K562 (cell line): ENCODE data around the gene NRXN3. TPM values are rescaled to one million over a fixed set of nuclear protein-coding genes. Genes with fewer than 3 reads are reported as not detected.

Source experiments
- ATAC-seq: fragments of 200-7000 bp; cut with Tn5 transposase; 3 replicates; pipeline ENCODE4 v1.9.1; 2020; ENCODE audit warnings: moderate library complexity
- BruUV-seq: library from RNA; stranded (reverse); fragments of 400-500 nt; replicated peaks from 2 replicates; lab custom pipeline; 2021; lab: Mats Ljungman, UMichigan
- CTCF ChIA-PET: fragments of 300-600 bp; formaldehyde crosslinking; extraction: SDS; loops from one replicate; lab custom pipeline; 2021; ENCODE audit warnings: low intra/inter-chr PET ratio; lab: Yijun Ruan, JAX
- POLR2A ChIA-PET: fragments of 300-600, 350-650 bp; sonication (Branson Sonifier 250); formaldehyde crosslinking; extraction: SDS; loops from one replicate; lab custom pipeline; 2021; ENCODE audit warnings: antibody characterized with exemption, inconsistent platforms; lab: Yijun Ruan, JAX
- DNase-seq, 4 experiments: peaks; one replicate each; pipeline versions ENCODE4 v3.0.0 to v3.0.0-alpha.2; 2011 to 2018; ENCODE audit warnings: low spot score in 3 of 4, mixed read lengths in 3 of 4; ENCODE audit errors: extremely low read depth in 1 of 4
- FAIRE-seq: peaks from 2 replicates; lab custom pipeline; 2011; peaks lifted over from hg19 to GRCh38; lab: Jason Lieb, UNC
- H2AFZ ChIP-seq: 2 replicates; pipeline ENCODE4 v1.6.0; 2011; ENCODE audit warnings: low read depth, low read length, control low read depth, inconsistent platforms
- H3K27ac ChIP-seq: fragments of 200-600 bp; 3 replicates; pipeline ENCODE4 v1.8.0; 2011; ENCODE audit warnings: low read depth, mild to moderate bottlenecking, control low read depth, inconsistent platforms, low read length, moderate library complexity, mixed read lengths; ENCODE audit errors: extremely low read depth
- H3K27me3 ChIP-seq, 2 experiments: fragments of 300-600 bp in 1 of 2; 2 replicates in 1 of 2; 3 replicates in 1 of 2; pipeline versions ENCODE4 v1.6.0 to v1.8.0; 2011; ENCODE audit warnings: inconsistent platforms in 2 of 2, low read length in 2 of 2, mild to moderate bottlenecking in 1 of 2, mixed read lengths in 1 of 2, moderate library complexity in 1 of 2; ENCODE audit not compliant: control insufficient read depth in 2 of 2, insufficient read depth in 2 of 2
- H3K36me3 ChIP-seq: fragments of 300-600 bp; 3 replicates; pipeline ENCODE4 v1.8.0; 2011; ENCODE audit warnings: mild to moderate bottlenecking, low read length, inconsistent platforms; ENCODE audit not compliant: control insufficient read depth, insufficient read depth
- H3K4me1 ChIP-seq, 2 experiments: fragments of 200-600 bp in 1 of 2; replicated peaks in 1 of 2; 2 replicates in 1 of 2; 3 replicates in 1 of 2; pipeline versions ENCODE4 v1.5.1 to v1.8.0; 2011; ENCODE audit warnings: inconsistent platforms in 2 of 2, low read length in 2 of 2, mild to moderate bottlenecking in 1 of 2, mixed read lengths in 1 of 2, moderate library complexity in 1 of 2; ENCODE audit not compliant: control insufficient read depth in 2 of 2, insufficient read depth in 2 of 2
- H3K4me2 ChIP-seq: 2 replicates; pipeline ENCODE4 v1.6.1; 2011; ENCODE audit warnings: low read length, control low read depth, inconsistent platforms, mixed read lengths; ENCODE audit not compliant: insufficient read depth
- H3K4me3 ChIP-seq: fragments of 200-600 bp; sonication (generic), shearing (Covaris generic); 2 replicates; pipeline ENCODE4 v1.5.1; 2016; ENCODE audit warnings: control low read depth, inconsistent platforms
- H3K79me2 ChIP-seq: fragments of 200-600 bp; 3 replicates; pipeline ENCODE4 v1.8.0; 2011; ENCODE audit warnings: low read length, inconsistent platforms; ENCODE audit not compliant: control insufficient read depth, insufficient read depth
- H3K9ac ChIP-seq, 2 experiments: 2 replicates each; pipeline versions ENCODE4 v1.6.0 to v1.6.1; 2011; ENCODE audit warnings: low read depth in 2 of 2, low read length in 2 of 2, control low read depth in 1 of 2, inconsistent platforms in 1 of 2, mild to moderate bottlenecking in 1 of 2, mixed read lengths in 1 of 2; ENCODE audit not compliant: insufficient read depth in 1 of 2
- H3K9me1 ChIP-seq: one replicate; pipeline ENCODE4 v1.6.0; 2011; ENCODE audit warnings: inconsistent platforms, mild to moderate bottlenecking, low read length, moderate library complexity; ENCODE audit not compliant: control insufficient read depth, insufficient read depth
- H3K9me3 ChIP-seq: replicated peaks from 2 replicates; pipeline ENCODE4 v1.5.1; 2011; ENCODE audit warnings: low read depth, low read length, inconsistent platforms; ENCODE audit not compliant: control insufficient read depth, insufficient read depth
- H4K20me1 ChIP-seq: replicated peaks from 2 replicates; pipeline ENCODE4 v1.6.1; 2011; ENCODE audit warnings: low read length, inconsistent platforms, mixed read lengths; ENCODE audit not compliant: control insufficient read depth, insufficient read depth
- BHLHE40 ChIP-seq: IDR thresholded peaks from 2 replicates; pipeline ENCODE4 v1.6.1; 2011; ENCODE audit warnings: low read length, improper control_type of control experiment
- CAMTA2 ChIP-seq: fragments of 250-450 bp; sonication (Bioruptor Pico); conservative IDR thresholded peaks from 2 replicates; pipeline ENCODE4 v1.5.1; 2022
- COPS2 ChIP-seq: fragments of 450-650 bp; conservative IDR thresholded peaks from 2 replicates; pipeline ENCODE4 v1.6.1; 2016; ENCODE audit warnings: mild to moderate bottlenecking, moderate library complexity
- ESRRB ChIP-seq: fragments of 250-450 bp; sonication (Bioruptor Pico); IDR thresholded peaks from 2 replicates; pipeline ENCODE4 v1.5.0; 2020; ENCODE audit warnings: mild to moderate bottlenecking, moderate library complexity, borderline replicate concordance
- GABPB2 ChIP-seq: fragments of 250-450 bp; sonication (Bioruptor Pico); conservative IDR thresholded peaks from 2 replicates; pipeline ENCODE4 v1.5.1; 2021; ENCODE audit warnings: mild to moderate bottlenecking
- HDAC3 ChIP-seq: fragments of 450-650 bp; IDR thresholded peaks from 2 replicates; pipeline ENCODE4 v1.6.1; 2018; ENCODE audit warnings: borderline replicate concordance, mild to moderate bottlenecking, moderate library complexity; ENCODE audit not compliant: partially characterized antibody
- KHSRP ChIP-seq: fragments of 450-650 bp; IDR thresholded peaks from 2 replicates; pipeline ENCODE4 v1.6.1; 2017
- LARP7 ChIP-seq: fragments of 450-650 bp; IDR thresholded peaks from 2 replicates; pipeline ENCODE4 v1.6.1; 2016
- PHF20 ChIP-seq: fragments of 450-650 bp; IDR thresholded peaks from 2 replicates; pipeline ENCODE4 v1.6.1; 2018; ENCODE audit not compliant: partially characterized antibody
- POLR2AphosphoS2 ChIP-seq: IDR thresholded peaks from 2 replicates; pipeline ENCODE4 v1.6.1; 2012; ENCODE audit warnings: low read length, improper control_type of control experiment
- RAD21 ChIP-seq, 2 experiments: fragments of 250-450 bp in 1 of 2; fragments of 450-650 bp in 1 of 2; sonication (Bioruptor Pico) in 1 of 2; formaldehyde crosslinking in 1 of 2; IDR thresholded peaks in 1 of 2; conservative IDR thresholded peaks in 1 of 2; 2 replicates each; pipeline versions ENCODE4 v1.4.0 to v1.8.0; 2020 to 2022; ENCODE audit warnings: mild to moderate bottlenecking in 2 of 2, moderate library complexity in 1 of 2
- TAL1 ChIP-seq: fragments of 450-650 bp; IDR thresholded peaks from 2 replicates; pipeline ENCODE4 v1.6.1; 2016; ENCODE audit warnings: mild to moderate bottlenecking
- TARDBP ChIP-seq: fragments of 450-650 bp; IDR thresholded peaks from 2 replicates; pipeline ENCODE4 v1.6.1; 2016
- ZBTB8A ChIP-seq: fragments of 450-650 bp; IDR thresholded peaks from 2 replicates; pipeline ENCODE4 v1.6.1; 2018; ENCODE audit warnings: mild to moderate bottlenecking, moderate library complexity; ENCODE audit not compliant: partially characterized antibody
- ZNF586 ChIP-seq: fragments of 450-650 bp; formaldehyde crosslinking; conservative IDR thresholded peaks from 2 replicates; pipeline ENCODE4 v1.4.0; 2020; ENCODE audit warnings: mild to moderate bottlenecking, moderate library complexity
- WGBS: fragments of 100-300 bp; shearing (Covaris generic); methylation state at CpG from one replicate; pipeline ENCODE4 v1.1.6; 2016; ENCODE audit warnings: low coverage, mixed read lengths; ENCODE audit not compliant: insufficient coverage; ENCODE audit errors: missing lambda C conversion rate; 5-methylcytosine and 5-hydroxymethylcytosine counted together
- in situ Hi-C: fragments of 300-500 bp; cut with MboI; formaldehyde crosslinking; loops from 4 replicates; pipeline ENCODE4 v1.15.0; 2018; ENCODE audit warnings: inconsistent platforms, mixed read lengths
- intact Hi-C: fragments of 100-400 bp; cut with micrococcal nuclease; formaldehyde crosslinking; loops from 2 replicates; pipeline ENCODE4 v1.14.2; 2022
- polyA plus RNA-seq, 8 experiments: library from polyadenylated mRNA; depleted of rRNA in 4 of 8; stranded (reverse) in 5 of 8; unstranded in 3 of 8; fragments of >200 nt; fragmentation: Nextera tagmentation in 2 of 8; fragmentation: Illumina TruSeq in 1 of 8; extraction: Ambion mirVana in 2 of 8; extraction: Trizol in 1 of 8; gene quantifications; 2 replicates each; pipeline versions ENCODE4 v1.2.1 to v1.2.3, GENCODE V29; 2011 to 2014; ENCODE audit warnings: inconsistent platforms in 1 of 8, missing spikeins in 1 of 8
- total RNA-seq, 7 experiments: library from RNA; depleted of rRNA in 6 of 7; stranded (reverse); fragments of >200 nt in 6 of 7; fragmentation: Illumina TruSeq in 2 of 7; extraction: Trizol in 2 of 7; gene quantifications; 2 replicates each; pipeline versions ENCODE4 v1.2.1 to v1.2.3, GENCODE V29; 2011 to 2021; ENCODE audit warnings: low replicate concordance in 1 of 7
- TF ChIP-seq, protein P1 (sequence below): sonication (generic); formaldehyde crosslinking; IDR thresholded peaks from 2 replicates; pipeline ENCODE4 v1.8.0; 2022; ENCODE audit warnings: mild to moderate bottlenecking, missing genetic modification reagents
- TF ChIP-seq, protein P2 (sequence below): sonication (generic); formaldehyde crosslinking; IDR thresholded peaks from 2 replicates; pipeline ENCODE4 v1.5.0; 2020; ENCODE audit warnings: missing genetic modification reagents
- TF ChIP-seq, protein P3 (sequence below): sonication (generic); formaldehyde crosslinking; IDR thresholded peaks from 2 replicates; pipeline ENCODE4 v1.8.0; 2022; ENCODE audit warnings: mild to moderate bottlenecking, missing genetic modification reagents
- TF ChIP-seq, protein P4 (sequence below): fragments of 250-450 bp; sonication (Bioruptor Pico); IDR thresholded peaks from 2 replicates; pipeline ENCODE4 v1.5.0; 2021

The NRXN3 gene
- total and polyA plus RNA-seq, 9 of the 15 experiments (the other 6 are each of a cell fraction or from before 2014, with no cell fraction given), result 0.09 TPM; not detected in 8

DNA sequence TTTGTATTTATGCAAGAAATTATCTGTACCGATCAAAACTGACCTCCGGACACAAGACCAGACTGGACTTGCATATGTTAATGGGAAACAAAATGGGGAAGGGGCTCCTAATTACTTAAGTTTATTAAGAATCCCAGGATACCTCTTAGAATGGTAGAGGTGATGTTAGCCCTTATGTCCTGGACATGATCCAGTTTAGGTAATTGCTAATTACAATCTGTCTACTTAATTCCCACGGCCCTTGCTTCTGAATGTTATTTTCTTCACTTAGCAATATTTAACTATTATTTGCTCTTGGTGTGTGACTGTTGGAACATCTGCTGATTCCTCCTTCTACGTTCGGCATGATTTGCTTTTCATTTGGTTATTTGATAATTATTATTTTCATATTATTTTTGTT lies 1397.1 kb downstream of the NRXN3 start (continued):
- TF ChIP-seq HDAC3, result no peak
- no peak for TF ChIP-seq ESRRB (CRISPR knock-in tag)
- no peak for TF ChIP-seq POLR2AphosphoS2
- TF ChIP-seq KHSRP, result no peak
- TF ChIP-seq BHLHE40, result no peak
- TF ChIP-seq ZNF586, result no peak
- TF ChIP-seq, protein P1, sequence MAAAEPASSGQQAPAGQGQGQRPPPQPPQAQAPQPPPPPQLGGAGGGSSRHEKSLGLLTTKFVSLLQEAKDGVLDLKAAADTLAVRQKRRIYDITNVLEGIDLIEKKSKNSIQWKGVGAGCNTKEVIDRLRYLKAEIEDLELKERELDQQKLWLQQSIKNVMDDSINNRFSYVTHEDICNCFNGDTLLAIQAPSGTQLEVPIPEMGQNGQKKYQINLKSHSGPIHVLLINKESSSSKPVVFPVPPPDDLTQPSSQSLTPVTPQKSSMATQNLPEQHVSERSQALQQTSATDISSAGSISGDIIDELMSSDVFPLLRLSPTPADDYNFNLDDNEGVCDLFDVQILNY (CRISPR knock-in tag), result no peak
- no peak for TF ChIP-seq LARP7

DNA sequence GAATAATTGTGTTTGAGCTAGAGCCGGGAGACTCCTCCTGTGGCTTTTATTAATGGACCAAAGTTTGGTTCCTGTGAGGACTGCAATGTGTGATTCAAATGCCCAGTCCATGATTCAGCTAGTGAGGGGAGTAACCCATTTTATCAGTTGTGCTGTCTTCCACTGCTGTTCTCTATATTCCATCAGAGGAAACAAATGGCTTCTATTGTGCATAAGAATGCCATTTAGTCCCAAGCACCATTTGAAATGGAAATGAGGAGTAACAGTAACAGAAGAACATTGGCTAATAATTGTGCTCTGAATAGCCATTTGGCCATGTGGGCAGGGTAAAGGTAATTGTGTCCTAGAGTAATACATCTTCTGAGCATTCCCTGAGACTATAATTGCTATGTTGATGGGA lies 1398.4 kb downstream of the NRXN3 start:
- no peak for FAIRE-seq
- Histone ChIP-seq H3K36me3 (no peaks in the 10 kb centered on the region), H3K9me3 (no peaks in the 10 kb centered on the region), H3K27ac (no peak overlapping the region), H2AFZ (no peak overlapping the region), H3K9me1 (no peaks in the 10 kb centered on the region), H3K79me2 (no peaks in the 10 kb centered on the region), H3K4me3 (no peak overlapping the region), H3K9ac (no peak overlapping the region), H3K4me2 (no peak overlapping the region), H3K4me1 (no peaks in the 10 kb centered on the region), H4K20me1 (no peaks in the 10 kb centered on the region), H3K27me3 (no peaks in the 10 kb centered on the region)
- in situ Hi-C loops (no loop called here), intact Hi-C loops (no loop called here)
- 0% methylated on average over 1 of the region's 1 CpG for WGBS
- no peak for ATAC-seq
- ChIA-PET POLR2A (no interaction called here), CTCF (no interaction called here)
- DNase-seq, result no peak
- BruUV-seq, result no TSS peak
- TF ChIP-seq, protein P2, sequence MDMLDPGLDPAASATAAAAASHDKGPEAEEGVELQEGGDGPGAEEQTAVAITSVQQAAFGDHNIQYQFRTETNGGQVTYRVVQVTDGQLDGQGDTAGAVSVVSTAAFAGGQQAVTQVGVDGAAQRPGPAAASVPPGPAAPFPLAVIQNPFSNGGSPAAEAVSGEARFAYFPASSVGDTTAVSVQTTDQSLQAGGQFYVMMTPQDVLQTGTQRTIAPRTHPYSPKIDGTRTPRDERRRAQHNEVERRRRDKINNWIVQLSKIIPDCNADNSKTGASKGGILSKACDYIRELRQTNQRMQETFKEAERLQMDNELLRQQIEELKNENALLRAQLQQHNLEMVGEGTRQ (CRISPR knock-in tag), result no peak
- TF ChIP-seq RAD21 (CRISPR knock-in tag; conservative IDR thresholded peaks at IDR 0.05 in 1 of 2, IDR thresholded peaks at IDR 0.05 in 1 of 2), result no peak
- TF ChIP-seq COPS2, result no peak
- TF ChIP-seq, protein P3, sequence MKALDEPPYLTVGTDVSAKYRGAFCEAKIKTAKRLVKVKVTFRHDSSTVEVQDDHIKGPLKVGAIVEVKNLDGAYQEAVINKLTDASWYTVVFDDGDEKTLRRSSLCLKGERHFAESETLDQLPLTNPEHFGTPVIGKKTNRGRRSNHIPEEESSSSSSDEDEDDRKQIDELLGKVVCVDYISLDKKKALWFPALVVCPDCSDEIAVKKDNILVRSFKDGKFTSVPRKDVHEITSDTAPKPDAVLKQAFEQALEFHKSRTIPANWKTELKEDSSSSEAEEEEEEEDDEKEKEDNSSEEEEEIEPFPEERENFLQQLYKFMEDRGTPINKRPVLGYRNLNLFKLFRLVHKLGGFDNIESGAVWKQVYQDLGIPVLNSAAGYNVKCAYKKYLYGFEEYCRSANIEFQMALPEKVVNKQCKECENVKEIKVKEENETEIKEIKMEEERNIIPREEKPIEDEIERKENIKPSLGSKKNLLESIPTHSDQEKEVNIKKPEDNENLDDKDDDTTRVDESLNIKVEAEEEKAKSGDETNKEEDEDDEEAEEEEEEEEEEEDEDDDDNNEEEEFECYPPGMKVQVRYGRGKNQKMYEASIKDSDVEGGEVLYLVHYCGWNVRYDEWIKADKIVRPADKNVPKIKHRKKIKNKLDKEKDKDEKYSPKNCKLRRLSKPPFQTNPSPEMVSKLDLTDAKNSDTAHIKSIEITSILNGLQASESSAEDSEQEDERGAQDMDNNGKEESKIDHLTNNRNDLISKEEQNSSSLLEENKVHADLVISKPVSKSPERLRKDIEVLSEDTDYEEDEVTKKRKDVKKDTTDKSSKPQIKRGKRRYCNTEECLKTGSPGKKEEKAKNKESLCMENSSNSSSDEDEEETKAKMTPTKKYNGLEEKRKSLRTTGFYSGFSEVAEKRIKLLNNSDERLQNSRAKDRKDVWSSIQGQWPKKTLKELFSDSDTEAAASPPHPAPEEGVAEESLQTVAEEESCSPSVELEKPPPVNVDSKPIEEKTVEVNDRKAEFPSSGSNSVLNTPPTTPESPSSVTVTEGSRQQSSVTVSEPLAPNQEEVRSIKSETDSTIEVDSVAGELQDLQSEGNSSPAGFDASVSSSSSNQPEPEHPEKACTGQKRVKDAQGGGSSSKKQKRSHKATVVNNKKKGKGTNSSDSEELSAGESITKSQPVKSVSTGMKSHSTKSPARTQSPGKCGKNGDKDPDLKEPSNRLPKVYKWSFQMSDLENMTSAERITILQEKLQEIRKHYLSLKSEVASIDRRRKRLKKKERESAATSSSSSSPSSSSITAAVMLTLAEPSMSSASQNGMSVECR (CRISPR knock-in tag), result no peak
- TF ChIP-seq PHF20, result no peak
- TF ChIP-seq ZBTB8A, result no peak
- TF ChIP-seq, protein P4, sequence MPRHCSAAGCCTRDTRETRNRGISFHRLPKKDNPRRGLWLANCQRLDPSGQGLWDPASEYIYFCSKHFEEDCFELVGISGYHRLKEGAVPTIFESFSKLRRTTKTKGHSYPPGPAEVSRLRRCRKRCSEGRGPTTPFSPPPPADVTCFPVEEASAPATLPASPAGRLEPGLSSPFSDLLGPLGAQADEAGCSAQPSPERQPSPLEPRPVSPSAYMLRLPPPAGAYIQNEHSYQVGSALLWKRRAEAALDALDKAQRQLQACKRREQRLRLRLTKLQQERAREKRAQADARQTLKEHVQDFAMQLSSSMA (CRISPR knock-in tag), result no peak
- TF ChIP-seq CAMTA2 (CRISPR knock-in tag), result no peak
- no peak for TF ChIP-seq GABPB2 (CRISPR knock-in tag)
- TF ChIP-seq TAL1, result no peak
- no peak for TF ChIP-seq TARDBP
